Brain microvascular endothelial cell (primary cell): ENCODE measurements around the gene FAM50B.

Experiments used
- DNase-seq: peaks from one replicate; pipeline ENCODE4 v3.0.0-alpha.2; 2020
- H3K27ac ChIP-seq: fragments of 250-450 bp; sonication (Bioruptor Pico); 2 replicates; pipeline ENCODE4 v1.5.1; 2020; ENCODE audit warnings: mild to moderate bottlenecking, moderate library complexity
- H3K27me3 ChIP-seq: fragments of 250-450 bp; sonication (Bioruptor Pico); replicated peaks from 2 replicates; pipeline ENCODE4 v1.5.1; 2020; ENCODE audit warnings: mild to moderate bottlenecking
- H3K36me3 ChIP-seq: fragments of 250-450 bp; sonication (Bioruptor Pico); replicated peaks from 2 replicates; pipeline ENCODE4 v1.5.1; 2020; ENCODE audit warnings: mild to moderate bottlenecking
- H3K4me3 ChIP-seq: 2 replicates; pipeline ENCODE4 v1.5.1; 2011; ENCODE audit warnings: low read depth, mild to moderate bottlenecking, control low read depth, low read length, moderate library complexity
- CTCF ChIP-seq: IDR thresholded peaks from 2 replicates; pipeline ENCODE4 v1.5.1; 2011; ENCODE audit warnings: low read depth, mild to moderate bottlenecking, moderate library complexity, low read length, control low read depth, inconsistent platforms; ENCODE audit errors: missing control alignments
- in situ Hi-C: cut with HindIII; loops from 2 replicates; pipeline ENCODE4 v1.10.0; 2017; ENCODE audit warnings: low sequenced_read_pairs, low pct_ligation_motif_present

Gene FAM50B

GRCh38 chr6:3885262-3886036, 36.3 kb downstream of the FAM50B start:
- Histone ChIP-seq H3K27ac (no peak overlapping the region), H3K36me3 (no peaks in the 10 kb centered on the region), H3K4me3 (no peak overlapping the region), H3K27me3 (no peaks in the 10 kb centered on the region)
- in situ Hi-C loops, result no loop called here
- no peak for DNase-seq
- peak; percentile 47 for TF ChIP-seq CTCF

GRCh38 chr6:3887150-3887700, 38.1 kb downstream of the FAM50B start:
- peak; percentile 10 for DNase-seq

GRCh38 chr6:3888153-3888957, 39.2 kb downstream of the FAM50B start:
- in situ Hi-C loops, result no loop called here
- Histone ChIP-seq H3K36me3 (no peaks in the 10 kb centered on the region), H3K4me3 (no peak overlapping the region), H3K27ac (no peak overlapping the region), H3K27me3 (no peaks in the 10 kb centered on the region)
- DNase-seq, result no peak
- no peak for TF ChIP-seq CTCF

More at GRCh38 chr6:3887150-3887700, 38.1 kb downstream of the FAM50B start:
- H3K4me3 ChIP-seq, result no peak overlapping the region
- in situ Hi-C loops, result no loop called here
- peak; percentile 62 for TF ChIP-seq CTCF
- H3K36me3 ChIP-seq, result no peaks in the 10 kb centered on the region
- no peaks in the 10 kb centered on the region for H3K27me3 ChIP-seq
- no peak overlapping the region for H3K27ac ChIP-seq

GRCh38 chr6:3890047-3890446, 40.9 kb downstream of the FAM50B start:
- H3K36me3 ChIP-seq, result no peaks in the 10 kb centered on the region
- in situ Hi-C loops, result no loop called here
- no peak for DNase-seq
- H3K27me3 ChIP-seq, result no peaks in the 10 kb centered on the region
- no peak overlapping the region for H3K4me3 ChIP-seq
- no peak for TF ChIP-seq CTCF
- H3K27ac ChIP-seq, result no peak overlapping the region

GRCh38 chr6:3891883-3892282, 42.7 kb downstream of the FAM50B start:
- H3K36me3 ChIP-seq, result no peaks in the 10 kb centered on the region
- no peaks in the 10 kb centered on the region for H3K27me3 ChIP-seq
- no peak overlapping the region for H3K27ac ChIP-seq
- H3K4me3 ChIP-seq, result no peak overlapping the region
- in situ Hi-C loops, result no loop called here
- DNase-seq, result no peak
- TF ChIP-seq CTCF, result no peak
